Dedifferentiated amniotic fluid mesenchymal stem cell (primary cell): ENCODE data around the gene PRKN.

Source experiments
- DNase-seq: peaks from one replicate; pipeline ENCODE4 v3.0.0-alpha.2; 2016; ENCODE audit errors: extremely low spot score

The PRKN gene

GRCh38 chr6:161732594-161732993, 995.0 kb downstream of the PRKN start:
- DNase-seq, result no peak

DNA sequence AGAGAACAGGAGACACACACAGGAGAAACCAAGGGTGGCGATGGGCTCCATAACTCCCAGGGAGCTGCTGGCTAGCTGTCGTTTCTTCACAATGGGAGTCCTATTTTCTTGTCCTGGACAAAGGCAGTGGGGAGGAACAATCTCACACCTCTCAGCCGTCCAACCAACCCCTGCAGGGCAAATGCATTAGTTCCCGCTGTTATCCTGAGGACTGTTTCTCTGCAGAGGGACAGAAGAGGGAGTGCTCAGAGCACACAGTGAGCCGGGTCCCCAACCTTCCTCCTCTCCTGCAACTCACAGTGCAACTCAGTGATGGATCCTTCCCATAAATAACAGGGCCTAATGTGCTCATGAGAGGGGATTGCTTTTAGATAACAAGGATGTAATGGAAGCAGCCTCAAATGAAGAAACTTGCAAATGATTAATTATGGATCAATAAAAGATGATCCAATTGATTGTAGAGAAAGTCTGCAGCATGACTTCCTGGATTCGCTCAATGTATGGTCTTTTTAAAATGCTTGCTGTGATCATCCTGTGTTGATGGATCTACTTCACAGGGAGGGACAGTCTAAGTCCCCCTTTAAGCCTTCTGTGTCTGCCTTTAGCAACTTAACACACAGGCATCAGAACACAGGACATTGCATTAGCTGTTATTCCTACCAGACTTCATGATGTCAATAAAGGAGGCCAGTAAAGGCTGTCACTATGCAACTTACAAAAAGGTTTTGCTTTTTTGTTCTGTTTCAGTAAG, 1000.3 kb downstream of the PRKN start:
- DNase-seq, result no peak

DNA sequence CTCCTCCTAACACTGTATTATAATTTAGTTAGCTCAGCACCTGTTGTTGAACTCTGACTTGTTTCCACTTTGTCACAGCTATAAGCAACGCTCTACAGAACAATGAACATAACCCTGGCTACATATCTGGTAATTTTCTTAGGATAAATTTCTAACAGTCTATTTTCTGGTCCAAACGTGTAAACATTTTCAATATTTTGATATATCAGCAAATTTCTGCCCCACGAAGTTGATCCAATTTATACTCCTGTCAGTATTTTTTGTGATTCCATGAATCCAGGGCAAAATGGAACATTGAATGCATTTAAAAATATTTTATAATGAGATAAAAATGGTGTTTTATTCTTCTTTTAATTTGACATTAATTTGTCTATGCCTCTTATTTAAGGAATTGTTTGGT, 1005.2 kb downstream of the PRKN start:
- DNase-seq, result no peak

DNA sequence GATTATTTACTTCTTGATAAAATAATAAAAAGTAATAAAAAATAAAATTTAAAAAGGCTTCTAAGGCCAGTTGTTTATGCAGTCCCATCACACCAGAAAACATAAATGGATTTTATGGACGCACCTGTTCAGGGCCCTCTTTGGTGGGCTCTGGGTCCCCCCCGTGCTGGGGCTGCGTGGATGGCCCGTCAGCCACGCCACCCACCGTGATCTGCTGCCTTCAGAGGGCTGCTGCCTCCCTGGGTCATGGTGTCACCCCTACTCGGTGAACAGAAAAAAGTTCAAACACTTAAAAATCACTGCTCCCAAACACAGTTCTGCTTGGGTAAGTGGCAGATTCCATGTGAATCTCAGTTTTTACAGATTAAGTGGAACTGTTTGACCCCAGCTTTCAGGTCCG, 1006.1 kb downstream of the PRKN start:
- no peak for DNase-seq

GRCh38 chr6:161716176-161716575, 1011.4 kb downstream of the PRKN start:
- no peak for DNase-seq

DNA sequence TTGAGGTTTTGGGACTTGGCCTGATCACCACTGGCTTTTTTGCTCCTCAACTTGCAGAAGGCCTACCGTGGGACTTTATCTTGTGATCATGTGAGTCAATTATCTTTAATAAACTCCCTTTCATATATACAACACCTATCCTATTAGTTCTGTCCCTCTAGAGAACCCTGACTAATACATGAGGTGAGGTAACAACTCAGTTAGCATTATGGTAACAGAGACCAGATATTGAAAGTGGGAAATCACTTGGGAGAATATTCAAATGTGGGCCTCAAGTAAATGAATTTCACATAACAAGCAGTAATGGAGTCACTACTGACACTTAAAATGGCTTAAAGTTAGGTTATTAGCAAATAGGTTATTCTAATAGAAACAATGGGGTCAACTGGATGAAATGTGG, 1015.6 kb downstream of the PRKN start:
- no peak for DNase-seq

- DNase-seq, result no peak
These were observed 1016.1 kb downstream of the PRKN start for GRCh38 chr6:161711515-161711914.

GRCh38 chr6:161710698-161711097, 1016.9 kb downstream of the PRKN start:
- no peak for DNase-seq

DNA sequence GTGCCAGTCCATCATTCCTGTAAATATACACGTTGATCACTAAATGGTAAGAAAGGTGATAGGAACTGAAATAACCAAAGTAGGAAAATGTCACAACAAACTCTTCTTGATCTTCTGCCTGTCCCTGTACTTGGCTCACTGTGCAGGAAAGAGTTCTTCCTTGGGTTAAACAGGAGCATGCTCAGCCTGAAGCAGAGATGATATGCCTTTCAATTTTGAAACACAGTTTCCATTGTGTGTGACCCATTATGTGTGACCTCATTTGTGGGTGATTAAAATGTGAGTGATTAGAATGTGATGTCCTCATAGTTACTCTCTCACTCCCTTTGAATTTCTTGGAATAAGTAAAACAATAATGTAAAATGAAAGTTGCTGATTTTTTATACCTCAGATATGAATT, 1026.5 kb downstream of the PRKN start:
- DNase-seq, result no peak

GRCh38 chr6:161696801-161697200, 1030.8 kb downstream of the PRKN start:
- DNase-seq, result no peak

DNA sequence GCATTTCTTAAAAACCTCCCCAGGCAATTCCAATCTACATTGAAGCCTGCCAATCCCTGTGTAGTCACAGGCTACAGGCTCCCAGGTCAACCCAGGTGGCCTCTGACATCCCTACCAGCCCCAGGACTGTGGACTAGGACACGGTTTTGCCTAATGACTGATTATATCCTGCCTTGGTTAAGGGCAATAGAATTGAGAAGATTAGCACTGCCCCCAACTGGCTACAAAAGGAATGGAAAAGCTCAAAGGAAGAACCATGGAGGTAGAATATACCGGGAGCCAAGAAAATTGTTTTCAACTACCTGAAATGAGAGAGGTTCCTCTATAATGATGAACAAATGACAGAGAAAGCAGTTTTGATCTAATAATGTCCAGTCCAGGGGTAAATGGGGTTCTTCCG, 1032.6 kb downstream of the PRKN start:
- DNase-seq, result no peak

- no peak for DNase-seq
These were observed 1040.9 kb downstream of the PRKN start for GRCh38 chr6:161686655-161687054.

DNA sequence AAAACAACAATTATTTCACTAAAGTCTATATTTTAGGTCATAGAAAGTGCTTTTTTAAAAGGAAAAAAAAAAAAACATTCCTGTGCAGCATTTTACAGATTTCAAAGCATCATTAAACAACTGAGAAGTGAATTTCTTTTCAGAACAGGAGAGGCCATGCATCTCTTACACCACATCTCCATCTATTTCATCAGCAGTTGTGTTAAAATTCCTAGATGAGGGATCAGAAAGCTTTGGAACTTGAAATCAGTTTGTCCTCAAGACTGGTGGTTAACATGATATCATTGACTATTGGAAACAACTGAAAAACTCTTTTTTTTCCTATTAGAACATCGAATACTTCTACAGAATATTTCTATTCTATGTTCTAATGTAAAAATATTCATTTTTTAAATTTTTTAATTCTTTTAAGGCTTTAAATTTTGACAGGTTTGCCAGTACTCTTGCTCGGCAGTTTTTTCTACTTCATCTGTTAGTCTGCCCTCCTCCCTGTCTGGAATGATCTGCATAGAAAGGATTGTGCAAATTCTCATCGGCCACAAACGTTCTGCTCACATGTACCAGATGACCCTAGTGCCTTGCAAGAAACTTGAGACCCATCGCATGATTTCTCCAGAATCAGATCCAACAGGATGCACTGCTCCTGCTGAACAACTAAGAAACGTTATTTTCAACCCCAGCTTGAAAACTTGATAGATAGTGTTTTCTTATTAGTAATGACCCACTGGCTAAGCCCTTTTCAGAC, 1042.7 kb downstream of the PRKN start:
- DNase-seq, result peak; percentile 63

DNA sequence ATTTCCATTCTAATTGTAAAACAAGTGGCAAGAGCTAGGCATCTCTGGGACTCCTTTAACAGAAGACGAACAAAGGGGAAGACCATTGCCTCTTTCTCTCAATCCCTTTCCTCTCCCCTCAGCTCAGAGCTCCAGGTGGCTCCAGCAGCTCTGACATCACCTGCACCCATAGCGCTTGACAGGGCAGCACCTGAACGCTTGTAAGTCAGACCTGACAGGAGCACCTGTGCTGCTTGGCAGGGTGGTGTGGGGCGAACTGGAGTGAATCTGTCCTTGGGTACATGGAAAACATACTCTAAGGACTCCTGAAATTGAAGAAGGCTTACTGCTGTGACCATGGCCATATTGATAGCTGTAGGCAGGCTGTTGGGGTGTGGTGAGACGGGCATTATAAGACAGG, 1044.2 kb downstream of the PRKN start:
- DNase-seq, result no peak

DNA sequence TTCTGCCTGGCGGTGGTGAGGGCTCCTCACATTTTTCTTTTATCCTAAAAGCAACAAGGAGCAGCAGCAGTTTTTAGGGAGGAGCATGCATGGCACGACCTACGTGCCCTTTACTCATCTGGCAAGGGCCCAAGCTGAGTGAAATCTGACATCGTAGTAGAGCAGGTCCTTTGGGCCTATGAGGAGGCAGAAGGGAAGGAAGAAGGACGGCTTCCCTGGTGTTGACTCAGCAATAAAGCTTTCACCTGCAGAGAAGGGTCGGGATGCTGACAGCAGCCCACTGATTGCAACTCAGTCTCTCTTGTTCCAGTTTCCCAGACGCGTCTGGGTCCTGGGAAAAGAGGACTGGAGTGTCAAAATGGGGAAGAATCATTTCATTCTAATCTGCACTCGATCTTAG, 1044.6 kb downstream of the PRKN start:
- DNase-seq, result no peak

DNA sequence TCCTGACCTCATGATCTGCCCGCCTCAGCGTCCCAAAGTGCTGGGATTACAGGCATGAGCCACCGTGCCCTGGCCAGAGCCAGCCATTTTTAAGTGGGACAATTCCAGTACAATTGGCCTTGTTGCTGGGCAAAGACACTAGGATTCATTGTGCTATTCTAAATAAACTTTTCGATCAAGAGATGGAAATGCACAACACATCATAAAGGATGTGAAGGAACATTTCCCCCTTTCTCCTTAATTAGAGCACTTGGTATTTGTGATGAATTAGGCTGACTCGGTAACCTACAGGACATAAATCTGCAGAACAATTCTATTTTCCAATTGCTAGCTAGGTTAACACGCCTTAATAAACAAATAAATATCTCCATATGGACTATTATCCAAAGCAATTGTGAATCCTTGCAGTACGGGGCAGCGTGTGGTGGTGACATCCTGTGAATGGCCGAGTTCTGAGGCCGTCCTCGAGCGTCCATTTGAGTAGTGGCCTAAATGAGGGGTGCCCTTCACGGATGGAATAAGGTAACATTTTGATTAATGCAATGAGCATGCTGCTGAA, 1047.5 kb downstream of the PRKN start:
- no peak for DNase-seq

- DNase-seq, result no peak
These were observed 1050.4 kb downstream of the PRKN start for GRCh38 chr6:161677188-161677587.

GRCh38 chr6:161676586-161676985, 1051.0 kb downstream of the PRKN start:
- DNase-seq, result no peak

- no peak for DNase-seq
These were observed 1052.5 kb downstream of the PRKN start for GRCh38 chr6:161674930-161675682.

- no peak for DNase-seq
These were observed 1054.5 kb downstream of the PRKN start for GRCh38 chr6:161673026-161673425.

DNA sequence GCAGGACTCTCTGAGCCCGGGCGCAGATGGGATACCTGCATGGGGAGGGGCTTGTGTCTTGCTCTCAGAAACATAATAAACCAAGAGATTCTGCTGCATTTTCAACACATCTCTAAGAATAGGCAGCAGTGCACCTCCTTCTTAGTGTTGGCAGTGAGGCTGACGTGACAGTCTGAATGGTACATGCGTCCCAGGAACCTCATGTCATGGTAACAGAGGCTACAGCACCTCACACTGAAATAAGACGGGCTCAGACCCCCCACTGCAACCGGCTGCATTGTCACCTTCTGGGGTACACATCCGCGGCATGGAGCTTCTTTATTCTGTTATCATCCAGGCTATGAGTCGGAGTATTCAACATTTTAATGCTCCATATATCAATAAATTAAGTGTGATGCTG, 1056.4 kb downstream of the PRKN start:
- no peak for DNase-seq

GRCh38 chr6:161668665-161669064, 1058.9 kb downstream of the PRKN start:
- DNase-seq, result no peak
